Fibroblast of lung (primary cell): ENCODE data around the gene EMSY.

ENCODE experiments used
- CTCF ChIP-seq, 2 donors: IDR thresholded peaks in 1 of 2; conservative IDR thresholded peaks in 1 of 2; 1 replicate in 1 of 2; 2 replicates in 1 of 2; pipeline ENCODE4 v1.5.1; 2011 to 2012; ENCODE audit warnings: low read length in 2 of 2, control low read depth in 1 of 2, inconsistent platforms in 1 of 2, low read depth in 1 of 2, mild to moderate bottlenecking in 1 of 2
- EZH2 ChIP-seq: IDR thresholded peaks from 2 replicates; pipeline ENCODE4 v1.5.1; 2012; ENCODE audit warnings: low read length, control low read depth, mild to moderate bottlenecking; ENCODE audit errors: missing control alignments

GRCh38 chr11:76591416-76591815 is 146.6 kb downstream of the EMSY start:
- TF ChIP-seq CTCF (conservative IDR thresholded peaks at IDR 0.05 in 1 of 2, IDR thresholded peaks at IDR 0.05 in 1 of 2; ENCODE audit: low read depth in 1 of 2, low read length in 2 of 2) (no peak), EZH2 (no peak)
